RWPE2 (cell line): ENCODE data around the gene VASP.

ENCODE experiments used
- ATAC-seq: fragments of 200-7000 bp; cut with Tn5 transposase; 3 replicates; pipeline ENCODE4 v1.9.1; 2021; ENCODE audit warnings: low read depth
- DNase-seq: peaks from one replicate; pipeline ENCODE4 v3.0.0-alpha.2; 2020; ENCODE audit warnings: low spot score
- H3K27ac ChIP-seq: fragments of 450-650 bp; 2 replicates; pipeline ENCODE4 v1.5.1; 2017; ENCODE audit warnings: mild to moderate bottlenecking; ENCODE audit not compliant: poor library complexity, severe bottlenecking
- H3K27me3 ChIP-seq: fragments of 250-450 bp; sonication (Bioruptor Pico); 2 replicates; pipeline ENCODE4 v1.5.1; 2021; ENCODE audit warnings: mild to moderate bottlenecking, moderate library complexity; ENCODE audit not compliant: insufficient read depth, poor library complexity, severe bottlenecking
- H3K36me3 ChIP-seq: fragments of 250-450 bp; sonication (Bioruptor Pico); 2 replicates; pipeline ENCODE4 v1.5.1; 2020; ENCODE audit warnings: low read depth, mild to moderate bottlenecking, moderate library complexity
- H3K4me1 ChIP-seq: fragments of 250-450 bp; sonication (Bioruptor Pico); 2 replicates; pipeline ENCODE4 v1.5.1; 2021; ENCODE audit warnings: mild to moderate bottlenecking, moderate library complexity; ENCODE audit not compliant: insufficient read depth, poor library complexity, severe bottlenecking
- H3K4me3 ChIP-seq: fragments of 250-450 bp; sonication (Bioruptor Pico); 2 replicates; pipeline ENCODE4 v1.5.1; 2021; ENCODE audit warnings: mild to moderate bottlenecking, moderate library complexity; ENCODE audit not compliant: severe bottlenecking
- H3K9me3 ChIP-seq: fragments of 250-450 bp; sonication (Bioruptor Pico); 2 replicates; pipeline ENCODE4 v1.5.1; 2021; ENCODE audit warnings: mild to moderate bottlenecking, moderate library complexity; ENCODE audit not compliant: severe bottlenecking
- TF ChIP-seq, protein P1 (sequence below): fragments of 450-650 bp; IDR thresholded peaks from one replicate; pipeline ENCODE4 v1.5.1; 2017; ENCODE audit warnings: mild to moderate bottlenecking, moderate library complexity; ENCODE audit not compliant: poor library complexity, severe bottlenecking

Gene VASP

DNA sequence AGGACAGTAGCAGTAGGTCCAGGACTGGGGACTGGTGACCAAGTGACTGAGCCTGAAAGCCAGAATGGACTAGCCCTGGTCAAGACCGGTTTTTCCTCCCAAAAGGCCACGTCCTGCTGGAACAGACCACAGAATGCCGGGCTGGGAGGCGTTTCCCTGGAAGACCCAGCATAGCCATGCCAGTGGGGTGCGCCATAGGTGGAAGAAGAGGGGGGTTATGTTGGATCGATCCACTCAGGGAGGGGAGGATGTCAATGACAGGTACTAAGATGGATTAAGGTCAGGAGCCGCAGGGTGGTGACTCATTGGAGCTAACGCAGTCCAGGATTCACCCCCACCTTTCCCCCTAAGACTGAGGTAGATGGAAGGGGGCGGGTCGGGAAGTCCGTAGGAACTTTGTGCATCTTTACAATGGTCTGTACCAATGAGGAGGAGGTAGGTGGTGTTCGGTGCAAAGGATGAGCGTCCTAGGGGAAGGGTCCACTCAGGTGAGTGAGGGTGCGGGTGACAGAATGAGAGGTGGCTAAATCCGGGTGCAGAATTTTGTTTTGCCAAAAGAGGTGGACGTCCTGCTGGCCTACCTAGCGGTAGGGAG, 21.0 kb downstream of the VASP start:
- H3K27me3 ChIP-seq: no peaks in the 10 kb centered on the region
- H3K9me3 ChIP-seq: no peaks in the 10 kb centered on the region
- peaks cover 4% of the 10 kb centered on the region for H3K4me1 ChIP-seq
- peak overlapping the region; percentile 85 for H3K27ac ChIP-seq
- DNase-seq: peak; percentile 95
- peak; percentile 67 for ATAC-seq
- peak overlapping the region; percentile 34 for H3K4me3 ChIP-seq
- H3K36me3 ChIP-seq: peaks cover 35% of the 10 kb centered on the region
- TF ChIP-seq, protein P1, sequence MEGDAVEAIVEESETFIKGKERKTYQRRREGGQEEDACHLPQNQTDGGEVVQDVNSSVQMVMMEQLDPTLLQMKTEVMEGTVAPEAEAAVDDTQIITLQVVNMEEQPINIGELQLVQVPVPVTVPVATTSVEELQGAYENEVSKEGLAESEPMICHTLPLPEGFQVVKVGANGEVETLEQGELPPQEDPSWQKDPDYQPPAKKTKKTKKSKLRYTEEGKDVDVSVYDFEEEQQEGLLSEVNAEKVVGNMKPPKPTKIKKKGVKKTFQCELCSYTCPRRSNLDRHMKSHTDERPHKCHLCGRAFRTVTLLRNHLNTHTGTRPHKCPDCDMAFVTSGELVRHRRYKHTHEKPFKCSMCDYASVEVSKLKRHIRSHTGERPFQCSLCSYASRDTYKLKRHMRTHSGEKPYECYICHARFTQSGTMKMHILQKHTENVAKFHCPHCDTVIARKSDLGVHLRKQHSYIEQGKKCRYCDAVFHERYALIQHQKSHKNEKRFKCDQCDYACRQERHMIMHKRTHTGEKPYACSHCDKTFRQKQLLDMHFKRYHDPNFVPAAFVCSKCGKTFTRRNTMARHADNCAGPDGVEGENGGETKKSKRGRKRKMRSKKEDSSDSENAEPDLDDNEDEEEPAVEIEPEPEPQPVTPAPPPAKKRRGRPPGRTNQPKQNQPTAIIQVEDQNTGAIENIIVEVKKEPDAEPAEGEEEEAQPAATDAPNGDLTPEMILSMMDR: no peak

DNA sequence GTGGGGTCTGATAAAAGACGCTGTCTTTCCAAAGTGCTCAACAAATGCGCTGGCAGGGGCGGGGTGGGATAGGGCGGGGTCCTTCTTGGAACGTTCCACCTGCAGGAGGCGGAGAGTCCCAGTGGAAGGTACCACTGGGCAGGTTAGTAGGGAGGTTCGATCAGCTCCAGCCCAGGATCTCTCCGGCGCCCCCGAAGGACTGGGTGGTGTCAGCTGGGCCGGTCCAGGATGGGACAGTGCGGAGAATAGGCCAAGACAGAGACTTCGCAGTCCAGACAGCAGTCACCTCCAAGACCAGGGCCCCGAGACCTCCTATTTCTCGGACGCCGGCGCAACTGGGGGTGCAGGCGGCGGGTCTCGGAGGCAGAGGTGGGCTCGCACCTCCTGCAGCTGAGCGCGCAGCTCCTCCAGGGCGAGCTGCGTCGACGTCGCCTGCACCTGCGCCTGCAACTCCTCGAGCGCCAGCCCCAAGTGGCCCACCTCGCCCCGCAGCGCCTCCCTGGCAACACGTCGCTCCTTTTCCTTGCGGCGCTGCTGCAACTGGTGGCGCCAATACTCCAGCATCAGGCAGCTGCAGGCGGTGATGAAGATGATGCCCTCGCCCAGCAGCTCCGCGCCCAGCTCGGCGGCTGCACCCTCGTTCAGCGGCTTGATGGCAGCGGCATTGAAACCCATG, 21.6 kb downstream of the VASP start:
- Histone ChIP-seq H3K4me1 (peaks cover 4% of the 10 kb centered on the region), H3K4me3 (peak overlapping the region; percentile 34), H3K27ac (peak overlapping the region; percentile 85), H3K27me3 (no peaks in the 10 kb centered on the region), H3K36me3 (peaks cover 29% of the 10 kb centered on the region), H3K9me3 (no peaks in the 10 kb centered on the region)
- peak; percentile 88 for DNase-seq
- TF ChIP-seq, protein P1: peak; percentile 51
- ATAC-seq: peak; percentile 69

DNA sequence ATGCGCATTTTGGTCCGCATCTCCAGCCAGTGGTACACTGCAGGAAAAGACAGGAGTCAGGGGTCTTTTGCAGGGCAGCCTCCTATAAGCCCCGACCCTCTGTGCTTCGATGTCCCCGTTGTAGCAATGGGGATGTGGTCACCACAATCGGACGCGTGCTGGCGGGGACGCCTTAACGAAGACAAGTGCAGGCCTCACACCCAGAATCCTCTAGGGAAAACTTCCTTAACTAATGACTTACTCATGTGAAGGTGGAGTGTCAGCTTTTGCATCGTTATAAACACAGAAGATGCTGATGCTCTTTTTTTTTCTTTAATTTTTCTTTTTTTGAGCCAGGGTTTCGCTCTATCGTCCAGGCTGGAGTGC, 22.1 kb downstream of the VASP start:
- no peaks in the 10 kb centered on the region for H3K27me3 ChIP-seq
- no peaks in the 10 kb centered on the region for H3K9me3 ChIP-seq
- no peak for DNase-seq
- peak overlapping the region; percentile 34 for H3K4me3 ChIP-seq
- peak overlapping the region; percentile 85 for H3K27ac ChIP-seq
- TF ChIP-seq, protein P1: peak; percentile 8
- peaks cover 4% of the 10 kb centered on the region for H3K4me1 ChIP-seq
- no peak for ATAC-seq
- H3K36me3 ChIP-seq: peaks cover 23% of the 10 kb centered on the region

DNA sequence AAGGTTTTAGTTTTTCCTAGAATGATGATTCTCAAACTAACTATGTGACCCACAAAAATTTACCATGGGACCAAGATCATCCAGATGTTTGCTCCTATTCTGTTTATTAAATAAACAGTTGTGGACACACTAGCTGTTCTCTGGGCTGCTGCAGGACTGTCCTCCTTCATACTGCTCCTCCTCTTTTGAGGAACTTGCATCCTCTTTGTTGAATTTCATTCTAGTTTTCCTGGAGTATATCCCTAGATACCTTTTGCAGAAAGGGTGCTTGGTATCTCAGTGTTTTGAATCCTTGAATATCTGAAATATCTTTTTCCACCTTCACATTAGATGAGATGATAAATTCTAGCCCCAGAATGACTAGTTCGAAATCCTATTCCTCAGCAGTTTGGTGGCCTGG, 24.1 kb downstream of the VASP start:
- Histone ChIP-seq H3K4me1 (peaks cover 4% of the 10 kb centered on the region), H3K36me3 (peaks cover 6% of the 10 kb centered on the region), H3K27me3 (no peaks in the 10 kb centered on the region), H3K4me3 (no peak overlapping the region), H3K9me3 (no peaks in the 10 kb centered on the region), H3K27ac (no peak overlapping the region)
- TF ChIP-seq, protein P1: no peak
- ATAC-seq (no peak), DNase-seq (no peak)

DNA sequence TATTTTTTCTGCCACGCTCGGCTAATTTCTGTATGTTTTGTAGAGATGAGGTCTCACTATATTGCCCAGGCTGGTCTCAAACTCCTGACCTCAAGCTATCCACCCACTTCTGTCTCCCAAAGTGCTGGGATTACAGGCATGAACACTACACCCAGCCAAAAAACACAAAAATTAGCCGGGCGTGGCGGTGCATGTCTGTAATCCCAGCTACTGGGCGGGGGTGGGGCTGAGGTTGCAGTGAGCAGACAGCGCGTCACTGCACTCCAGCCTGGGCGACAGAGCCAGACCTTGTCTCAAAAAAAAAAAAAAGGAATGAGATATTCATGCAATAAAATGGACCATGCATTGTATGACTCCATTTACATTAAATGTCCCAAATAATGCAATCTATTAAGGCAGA, 32.2 kb downstream of the VASP start:
- Histone ChIP-seq H3K36me3 (no peaks in the 10 kb centered on the region), H3K4me3 (no peak overlapping the region), H3K27me3 (no peaks in the 10 kb centered on the region), H3K4me1 (peaks cover 7% of the 10 kb centered on the region), H3K27ac (no peak overlapping the region), H3K9me3 (no peaks in the 10 kb centered on the region)
- no peak for ATAC-seq
- no peak for DNase-seq
- TF ChIP-seq, protein P1: no peak
